ENCODE measurements around the gene MSMB.
A peak's percentile ranks its signal among the peaks of the same experiment; 100 is the strongest.

Gene MSMB

GRCh38 chr10:46018453-46019176 is 27.5 kb downstream of the MSMB start:
- TF ChIP-seq CTCF (IDR thresholded peaks at IDR 0.05; ENCODE audit: low read depth, low read length) = no peak
- no peak for DNase-seq (ENCODE audit: low read depth, low spot score)
- in situ Hi-C loops (cut with HindIII; ENCODE audit: low sequenced_read_pairs) = no loop called here
- H3K4me3 ChIP-seq (ENCODE audit: low read depth, low read length) = no peak overlapping the region

GRCh38 chr10:46017733-46018132 is 28.3 kb downstream of the MSMB start:
- H3K4me3 ChIP-seq (ENCODE audit: low read depth, low read length) = no peak overlapping the region
- TF ChIP-seq CTCF (IDR thresholded peaks at IDR 0.05; ENCODE audit: low read depth, low read length) = no peak
- in situ Hi-C loops (cut with HindIII; ENCODE audit: low sequenced_read_pairs) = no loop called here
- DNase-seq (ENCODE audit: low read depth, low spot score) = no peak

GRCh38 chr10:46016811-46017210 is 29.3 kb downstream of the MSMB start:
- in situ Hi-C loops (cut with HindIII; ENCODE audit: low sequenced_read_pairs) = no loop called here

GRCh38 chr10:46016190-46016589 is 29.9 kb downstream of the MSMB start:
- H3K4me3 ChIP-seq (ENCODE audit: low read depth, low read length) = no peak overlapping the region
- in situ Hi-C loops (cut with HindIII; ENCODE audit: low sequenced_read_pairs) = no loop called here

More at GRCh38 chr10:46016811-46017210, 29.3 kb downstream of the MSMB start:
- DNase-seq (ENCODE audit: low read depth, low spot score) = no peak
- H3K4me3 ChIP-seq (ENCODE audit: low read depth, low read length) = no peak overlapping the region
- no peak for TF ChIP-seq CTCF (IDR thresholded peaks at IDR 0.05; ENCODE audit: low read depth, low read length)

GRCh38 chr10:46014683-46015405 is 31.2 kb downstream of the MSMB start:
- no peak for TF ChIP-seq CTCF (IDR thresholded peaks at IDR 0.05; ENCODE audit: low read depth, low read length)
- in situ Hi-C loops (cut with HindIII; ENCODE audit: low sequenced_read_pairs) = no loop called here

More at GRCh38 chr10:46016190-46016589, 29.9 kb downstream of the MSMB start:
- DNase-seq (ENCODE audit: low read depth, low spot score) = no peak
- TF ChIP-seq CTCF (IDR thresholded peaks at IDR 0.05; ENCODE audit: low read depth, low read length) = no peak

GRCh38 chr10:46014206-46014605 is 31.9 kb downstream of the MSMB start:
- no peak overlapping the region for H3K4me3 ChIP-seq (ENCODE audit: low read depth, low read length)
- TF ChIP-seq CTCF (IDR thresholded peaks at IDR 0.05; ENCODE audit: low read depth, low read length) = no peak
- in situ Hi-C loops (cut with HindIII; ENCODE audit: low sequenced_read_pairs) = no loop called here
- DNase-seq (ENCODE audit: low read depth, low spot score) = no peak

More at GRCh38 chr10:46014683-46015405, 31.2 kb downstream of the MSMB start:
- DNase-seq (ENCODE audit: low read depth, low spot score) = peak; percentile 41
- no peak overlapping the region for H3K4me3 ChIP-seq (ENCODE audit: low read depth, low read length)
